GM18508 (cell line): ENCODE results near the gene CRISPLD2.

Experiments used
- ATAC-seq: cut with Tn5 transposase; IDR thresholded peaks from one replicate; pipeline ENCODE4 v1.9.1; 2021; ENCODE audit warnings: moderate number of reproducible peaks; ENCODE audit not compliant: insufficient read depth, unreplicated experiment

The CRISPLD2 gene

GRCh38 chr16:84878770-84879169, 59.0 kb downstream of the CRISPLD2 start:
- no peak for ATAC-seq

- ATAC-seq, result no peak
Measured at GRCh38 chr16:84879569-84880487, 60.0 kb downstream of the CRISPLD2 start.

GRCh38 chr16:84881702-84882521, 62.1 kb downstream of the CRISPLD2 start:
- no peak for ATAC-seq

GRCh38 chr16:84883301-84883700, 63.5 kb downstream of the CRISPLD2 start:
- ATAC-seq, result no peak

- no peak for ATAC-seq
Measured at GRCh38 chr16:84884246-84884595, 64.4 kb downstream of the CRISPLD2 start.

GRCh38 chr16:84884596-84885341, 65.0 kb downstream of the CRISPLD2 start:
- no peak for ATAC-seq

GRCh38 chr16:84885342-84885910, 65.6 kb downstream of the CRISPLD2 start:
- ATAC-seq, result no peak

- ATAC-seq, result no peak
Measured at GRCh38 chr16:84886497-84887090, 66.8 kb downstream of the CRISPLD2 start.

GRCh38 chr16:84887207-84887606, 67.4 kb downstream of the CRISPLD2 start:
- no peak for ATAC-seq

GRCh38 chr16:84888450-84888849, 68.7 kb downstream of the CRISPLD2 start:
- no peak for ATAC-seq

GRCh38 chr16:84889066-84889465, 69.3 kb downstream of the CRISPLD2 start:
- no peak for ATAC-seq

GRCh38 chr16:84890427-84890826, 70.6 kb downstream of the CRISPLD2 start:
- no peak for ATAC-seq

- no peak for ATAC-seq
Measured at GRCh38 chr16:84891149-84891795, 71.5 kb downstream of the CRISPLD2 start.

- no peak for ATAC-seq
Measured at GRCh38 chr16:84892097-84892496, 72.3 kb downstream of the CRISPLD2 start.

GRCh38 chr16:84893467-84893848, 73.7 kb downstream of the CRISPLD2 start:
- no peak for ATAC-seq

GRCh38 chr16:84893849-84894599, 74.2 kb downstream of the CRISPLD2 start:
- no peak for ATAC-seq

- ATAC-seq, result no peak
Measured at GRCh38 chr16:84895016-84895415, 75.2 kb downstream of the CRISPLD2 start.

GRCh38 chr16:84896847-84897246, 77.1 kb downstream of the CRISPLD2 start:
- ATAC-seq, result no peak

- ATAC-seq, result no peak
Measured at GRCh38 chr16:84897911-84898377, 78.2 kb downstream of the CRISPLD2 start.
